HG02642 (cell line): ENCODE measurements around the gene CDK1.
"Not testable (repeated sequence)": the region's sequence is repeated elsewhere in the genome, so short reads cannot be mapped to it uniquely, and the experiment has no call there.

ENCODE experiments used
- ATAC-seq: cut with Tn5 transposase; IDR thresholded peaks from one replicate; pipeline ENCODE4 v1.9.1; 2021; ENCODE audit warnings: mild to moderate bottlenecking; ENCODE audit not compliant: unreplicated experiment, poor library complexity

CDK1 gene

GRCh38 chr10:60809157-60809556 lies 30.9 kb downstream of the CDK1 start:
- ATAC-seq = no peak

- ATAC-seq = no peak
Observed at GRCh38 chr10:60810437-60811182, 32.3 kb downstream of the CDK1 start.

GRCh38 chr10:60816628-60817397 lies 38.5 kb downstream of the CDK1 start:
- ATAC-seq = peak; percentile 92

- no peak for ATAC-seq
Observed at GRCh38 chr10:60817398-60817805, 39.1 kb downstream of the CDK1 start.

- no peak for ATAC-seq
Observed at GRCh38 chr10:60818134-60818770, 40.0 kb downstream of the CDK1 start.

- ATAC-seq = no peak
Observed at GRCh38 chr10:60819271-60819670, 41.0 kb downstream of the CDK1 start.

- ATAC-seq = no peak
Observed at GRCh38 chr10:60820093-60820754, 41.9 kb downstream of the CDK1 start.

GRCh38 chr10:60821656-60822055 lies 43.4 kb downstream of the CDK1 start:
- no peak for ATAC-seq

- no peak for ATAC-seq
Observed at GRCh38 chr10:60822809-60823208, 44.5 kb downstream of the CDK1 start.

- no peak for ATAC-seq
Observed at GRCh38 chr10:60823324-60823723, 45.0 kb downstream of the CDK1 start.

- ATAC-seq = no peak
Observed at GRCh38 chr10:60825520-60825919, 47.2 kb downstream of the CDK1 start.

- no peak for ATAC-seq
Observed at GRCh38 chr10:60827791-60828488, 49.7 kb downstream of the CDK1 start.

- no peak for ATAC-seq
Observed at GRCh38 chr10:60828489-60828852, 50.2 kb downstream of the CDK1 start.

- ATAC-seq = not testable (repeated sequence)
Observed at GRCh38 chr10:60832136-60832535, 53.9 kb downstream of the CDK1 start.

- no peak for ATAC-seq
Observed at GRCh38 chr10:60834401-60834800, 56.1 kb downstream of the CDK1 start.

- ATAC-seq = no peak
Observed at GRCh38 chr10:60835049-60835448, 56.8 kb downstream of the CDK1 start.

- ATAC-seq = not testable (repeated sequence)
Observed at GRCh38 chr10:60841227-60841626, 62.9 kb downstream of the CDK1 start.

- ATAC-seq = no peak
Observed at GRCh38 chr10:60842694-60843093, 64.4 kb downstream of the CDK1 start.
